Omental fat pad (tissue), 4 donors: ENCODE measurements around the gene KRR1. TPM values are rescaled to one million over a fixed set of nuclear protein-coding genes. Genes with fewer than 3 reads are reported as not detected.
"Not testable (repeated sequence)": the region's sequence is repeated elsewhere in the genome, so short reads cannot be mapped to it uniquely, and the experiment has no call there.

Experiments
- ATAC-seq: fragments of 150-250 bp; one replicate; pipeline ENCODE4 v1.9.1; 2016; ENCODE audit warnings: mild to moderate bottlenecking, moderate library complexity; ENCODE audit not compliant: low FRiP score
- DNase-seq: peaks from one replicate; pipeline ENCODE4 v3.0.0-alpha.2; 2019; ENCODE audit warnings: low spot score
- total RNA-seq, 4 donors: library from RNA; depleted of rRNA; stranded (reverse); fragments of >200 nt; gene quantifications; one replicate each; pipeline ENCODE4 v1.1.0, GENCODE V29; 2016
- TF ChIP-seq, protein P1 (sequence below), 3 donors: fragments of 450-650 bp; IDR thresholded peaks; one replicate each; pipeline ENCODE4 v1.5.1; 2016 to 2017; ENCODE audit warnings: antibody characterized with exemption in 3 of 3, mild to moderate bottlenecking in 3 of 3, moderate library complexity in 2 of 3

The KRR1 gene
- total RNA-seq, 4 donors from 2014 or later = 28.8 to 39.9 (median 34.3) TPM

DNA sequence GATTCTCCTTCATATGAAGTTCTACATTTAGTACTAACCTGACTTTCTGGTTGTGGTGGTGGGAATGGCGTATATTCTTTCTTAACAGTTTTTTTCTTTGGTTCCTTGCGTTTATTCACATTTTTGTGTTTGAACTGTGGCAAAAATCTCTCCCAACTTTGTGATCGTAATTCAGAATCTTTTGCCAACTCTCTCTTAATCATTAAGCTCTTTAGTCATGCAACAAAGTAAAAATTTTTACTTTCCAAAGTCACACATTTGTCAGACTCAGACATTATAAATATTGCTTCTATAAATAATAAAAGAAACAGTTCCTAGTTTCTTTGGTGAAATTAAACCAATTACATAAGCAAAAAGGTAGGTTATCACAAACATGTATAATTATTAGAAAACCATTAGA is 7.5 kb downstream of the KRR1 start:
- no peak for DNase-seq
- TF ChIP-seq, protein P1, sequence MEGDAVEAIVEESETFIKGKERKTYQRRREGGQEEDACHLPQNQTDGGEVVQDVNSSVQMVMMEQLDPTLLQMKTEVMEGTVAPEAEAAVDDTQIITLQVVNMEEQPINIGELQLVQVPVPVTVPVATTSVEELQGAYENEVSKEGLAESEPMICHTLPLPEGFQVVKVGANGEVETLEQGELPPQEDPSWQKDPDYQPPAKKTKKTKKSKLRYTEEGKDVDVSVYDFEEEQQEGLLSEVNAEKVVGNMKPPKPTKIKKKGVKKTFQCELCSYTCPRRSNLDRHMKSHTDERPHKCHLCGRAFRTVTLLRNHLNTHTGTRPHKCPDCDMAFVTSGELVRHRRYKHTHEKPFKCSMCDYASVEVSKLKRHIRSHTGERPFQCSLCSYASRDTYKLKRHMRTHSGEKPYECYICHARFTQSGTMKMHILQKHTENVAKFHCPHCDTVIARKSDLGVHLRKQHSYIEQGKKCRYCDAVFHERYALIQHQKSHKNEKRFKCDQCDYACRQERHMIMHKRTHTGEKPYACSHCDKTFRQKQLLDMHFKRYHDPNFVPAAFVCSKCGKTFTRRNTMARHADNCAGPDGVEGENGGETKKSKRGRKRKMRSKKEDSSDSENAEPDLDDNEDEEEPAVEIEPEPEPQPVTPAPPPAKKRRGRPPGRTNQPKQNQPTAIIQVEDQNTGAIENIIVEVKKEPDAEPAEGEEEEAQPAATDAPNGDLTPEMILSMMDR (IDR thresholded peaks at IDR 0.05) = no peak
- ATAC-seq = no peak

DNA sequence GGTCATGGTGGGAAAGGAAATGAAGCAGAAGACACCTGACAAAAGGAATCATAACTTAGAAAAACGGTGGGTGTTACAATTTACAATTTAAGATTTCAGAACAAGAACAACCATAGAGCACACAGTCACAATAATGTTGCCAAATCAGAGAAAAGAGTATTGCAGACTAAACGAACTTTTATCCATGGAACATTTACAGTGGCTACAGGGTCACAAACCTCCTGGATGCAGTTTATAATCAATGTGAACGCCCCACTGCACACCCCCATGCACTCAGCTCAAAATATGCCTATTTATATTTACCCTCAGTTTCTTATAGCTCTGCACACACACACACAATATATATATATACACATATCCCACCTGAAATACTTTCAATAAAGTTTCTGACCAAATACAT is 8.0 kb downstream of the KRR1 start:
- ATAC-seq = no peak
- no peak for DNase-seq
- TF ChIP-seq, protein P1 (IDR thresholded peaks at IDR 0.05) = no peak

DNA sequence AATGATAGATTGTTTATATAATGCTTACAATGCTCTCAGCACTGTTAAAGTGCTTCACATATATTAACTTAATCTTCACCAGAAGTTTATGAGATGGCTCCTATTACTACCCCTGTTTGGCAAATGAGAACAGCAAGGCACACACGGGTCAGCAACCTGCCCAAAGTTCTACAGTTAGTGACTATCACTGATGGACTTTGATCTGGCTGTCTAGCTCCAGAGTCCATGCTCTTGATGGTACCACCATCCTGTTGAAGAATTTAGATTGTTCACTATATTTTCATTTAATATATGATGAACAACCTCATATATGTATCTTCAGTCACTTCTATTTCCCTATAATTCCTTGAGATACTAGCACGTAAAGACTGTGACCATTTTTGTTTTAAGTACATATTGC is 20.2 kb downstream of the KRR1 start:
- ATAC-seq (no peak), DNase-seq (no peak)
- TF ChIP-seq, protein P1 (IDR thresholded peaks at IDR 0.05) = no peak

DNA sequence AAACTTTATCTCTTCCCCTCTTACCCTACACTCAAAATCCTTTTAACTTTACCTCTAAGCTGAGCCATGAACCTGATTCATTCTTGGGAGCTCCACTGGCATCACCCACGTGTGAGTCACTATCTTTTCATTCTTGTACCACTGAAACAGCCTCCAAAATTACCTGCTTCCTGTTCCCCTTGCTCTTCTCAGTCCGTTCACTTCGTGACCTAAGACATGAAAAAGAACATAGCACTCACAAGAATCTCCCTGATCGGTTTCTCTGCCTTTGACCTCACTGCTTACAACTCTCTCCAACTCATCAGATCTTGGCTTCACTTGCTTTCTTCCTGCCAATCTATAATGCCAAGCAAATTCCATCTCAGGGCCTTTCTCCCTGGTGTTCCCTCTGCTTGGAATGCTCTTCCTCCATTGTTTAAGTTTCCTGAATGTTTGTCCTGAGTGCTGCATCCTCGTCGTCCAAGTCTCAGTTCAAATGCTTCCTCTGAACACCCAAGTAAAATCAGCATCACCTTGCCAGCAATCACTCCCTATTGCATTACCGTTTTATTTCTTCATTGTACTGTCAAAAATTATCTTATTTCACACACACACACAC is 21.7 kb downstream of the KRR1 start:
- TF ChIP-seq, protein P1 (IDR thresholded peaks at IDR 0.05) = no peak
- no peak for ATAC-seq

DNA sequence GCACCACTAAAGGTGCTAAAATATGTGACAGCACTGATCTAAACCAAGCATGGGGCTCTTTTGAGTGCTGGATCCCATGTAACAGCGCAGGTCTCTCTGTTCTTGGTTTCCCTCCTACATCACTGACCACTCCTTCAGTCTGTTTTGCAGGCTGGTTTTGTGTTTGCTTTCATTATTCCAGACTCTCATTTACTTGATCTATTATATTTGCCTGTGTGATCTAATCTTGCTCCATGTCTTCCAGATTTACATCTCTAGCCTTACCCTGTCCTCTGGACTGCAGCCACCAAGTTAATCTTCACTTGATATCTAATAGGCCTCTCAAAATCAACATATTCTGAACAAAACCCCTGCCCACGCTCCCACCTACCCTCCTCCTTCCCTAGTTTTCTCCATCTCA is 22.2 kb downstream of the KRR1 start:
- no peak for DNase-seq
- ATAC-seq = no peak
- TF ChIP-seq, protein P1 (IDR thresholded peaks at IDR 0.05) = no peak

More for the DNA sequence above, 21.7 kb downstream of the KRR1 start:
- DNase-seq = no peak

DNA sequence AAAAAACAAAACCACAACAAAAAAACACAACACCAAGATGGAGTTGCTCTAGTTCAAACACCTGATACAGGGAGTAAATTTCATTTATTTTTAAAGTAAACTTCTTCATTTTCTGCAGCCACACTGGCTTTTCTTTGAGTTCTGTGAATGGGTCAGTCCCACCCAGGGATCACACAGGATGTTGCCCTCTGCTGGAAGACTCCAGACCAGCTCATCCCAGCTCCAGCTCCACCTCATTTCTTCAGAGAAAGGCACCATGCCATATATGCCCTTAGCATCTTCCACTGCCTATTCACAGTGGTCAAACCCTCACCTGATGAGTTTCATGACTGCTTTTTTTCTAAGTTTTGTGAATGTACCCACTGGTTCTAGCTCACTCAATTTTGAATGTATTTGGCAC is 22.9 kb downstream of the KRR1 start:
- ATAC-seq (no peak), DNase-seq (no peak)
- TF ChIP-seq, protein P1 (IDR thresholded peaks at IDR 0.05) = no peak

DNA sequence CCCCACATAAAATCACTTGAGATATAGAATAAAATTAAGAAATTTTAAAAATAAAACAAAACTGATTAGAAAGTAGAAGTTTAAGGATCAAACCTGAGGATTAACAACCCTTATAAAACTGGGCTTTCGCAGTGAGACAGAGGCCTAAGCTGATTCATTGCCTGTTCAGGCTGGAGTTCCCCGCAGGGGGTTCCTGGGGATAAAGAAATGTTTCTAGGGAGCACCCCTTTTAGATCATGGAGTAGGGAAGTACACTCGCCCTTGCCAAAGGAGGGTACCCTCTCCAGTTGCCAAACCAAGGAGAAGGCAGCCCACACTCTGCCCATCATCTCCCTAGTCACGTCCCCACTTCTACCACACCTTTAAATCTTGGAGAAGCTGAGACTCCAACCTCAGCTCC is 24.1 kb downstream of the KRR1 start:
- ATAC-seq = no peak
- TF ChIP-seq, protein P1 (IDR thresholded peaks at IDR 0.05) = no peak
- no peak for DNase-seq

DNA sequence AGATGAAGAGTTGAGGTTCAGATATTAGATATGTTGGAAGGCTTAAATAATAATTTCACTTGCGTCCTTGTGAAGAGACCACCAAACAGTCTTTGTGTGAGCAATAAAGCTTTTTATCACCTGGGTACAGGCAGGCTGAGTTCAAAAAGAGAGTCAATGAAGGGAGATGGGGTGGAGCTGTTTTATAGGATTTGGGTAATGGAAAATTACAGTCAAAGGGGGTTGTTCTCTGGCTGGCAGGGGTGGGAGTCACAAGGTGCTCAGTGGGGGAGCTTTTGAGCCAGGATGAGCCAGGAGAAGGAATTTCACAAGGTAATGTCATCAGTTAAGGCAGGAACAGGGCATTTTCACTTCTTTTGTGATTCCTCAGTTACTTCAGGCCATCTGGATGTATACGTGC is 27.0 kb downstream of the KRR1 start:
- ATAC-seq, DNase-seq: not testable (repeated sequence)
